NCI-H226 (cell line): ENCODE measurements around the gene REPIN1.
"Not testable (repeated sequence)": the region's sequence is repeated elsewhere in the genome, so short reads cannot be mapped to it uniquely, and the experiment has no call there.

Experiments used
- DNase-seq: peaks from one replicate; pipeline ENCODE4 v3.0.0-alpha.2; 2015

Gene REPIN1

GRCh38 chr7:150377635-150378034 is 9.0 kb downstream of the REPIN1 start:
- DNase-seq, result no peak

- peak; percentile 90 for DNase-seq
Observed at GRCh38 chr7:150378115-150378852, 9.7 kb downstream of the REPIN1 start.

- peak; percentile 97 for DNase-seq
Observed at GRCh38 chr7:150378853-150379440, 10.3 kb downstream of the REPIN1 start, which contains the start of gene ZNF775. Gene ZNF775, plus strand, starts transcription at chr7:150379330. Its CDS starts 9,141 bp downstream, at chr7:150388471.

DNA sequence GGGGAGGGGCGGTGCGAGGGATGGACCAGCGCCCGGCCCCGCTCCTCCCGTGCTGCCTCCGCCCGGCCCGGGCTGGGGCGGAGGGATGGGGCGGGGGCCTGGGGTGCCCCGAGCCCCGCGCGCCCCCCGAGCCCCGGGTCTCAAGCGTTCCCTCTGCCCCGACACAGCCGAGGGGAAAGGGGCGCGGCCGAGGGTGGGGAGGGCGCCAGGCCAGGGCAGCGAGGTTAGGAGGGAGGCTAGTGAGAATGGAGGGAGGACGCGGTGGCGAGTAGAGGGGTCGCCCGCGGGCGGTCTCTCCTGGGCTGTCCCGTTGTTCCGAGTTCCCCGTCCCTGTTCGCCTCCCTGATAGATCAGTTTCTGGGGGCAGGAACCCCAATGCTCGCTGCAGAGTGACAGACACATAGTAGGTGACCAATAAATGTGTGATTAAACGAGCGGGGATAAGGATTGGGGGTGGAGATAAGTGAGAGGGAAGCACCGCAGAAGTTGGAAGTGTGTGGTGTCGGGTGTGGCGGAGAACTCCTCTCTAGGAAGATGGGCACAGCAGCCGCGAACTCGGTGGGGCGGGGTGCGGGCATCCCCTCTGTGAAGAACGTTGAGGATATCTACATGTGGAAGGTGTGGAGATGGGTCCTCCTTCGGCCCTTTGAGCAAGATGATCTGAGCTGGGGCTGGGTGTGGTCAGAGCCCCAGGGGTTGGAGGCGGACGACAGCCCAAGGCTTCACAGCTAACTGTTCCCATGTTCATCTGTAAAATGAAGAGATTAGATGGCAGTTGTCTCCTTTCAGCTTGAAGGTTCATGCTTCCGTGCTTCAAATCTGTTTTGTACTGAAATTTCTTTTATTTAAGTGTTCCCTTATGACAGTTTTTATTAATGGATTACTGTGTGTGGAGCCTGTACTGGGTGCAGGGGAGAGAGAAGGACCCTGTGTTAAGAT is 11.1 kb downstream of the REPIN1 start:
- no peak for DNase-seq

DNA sequence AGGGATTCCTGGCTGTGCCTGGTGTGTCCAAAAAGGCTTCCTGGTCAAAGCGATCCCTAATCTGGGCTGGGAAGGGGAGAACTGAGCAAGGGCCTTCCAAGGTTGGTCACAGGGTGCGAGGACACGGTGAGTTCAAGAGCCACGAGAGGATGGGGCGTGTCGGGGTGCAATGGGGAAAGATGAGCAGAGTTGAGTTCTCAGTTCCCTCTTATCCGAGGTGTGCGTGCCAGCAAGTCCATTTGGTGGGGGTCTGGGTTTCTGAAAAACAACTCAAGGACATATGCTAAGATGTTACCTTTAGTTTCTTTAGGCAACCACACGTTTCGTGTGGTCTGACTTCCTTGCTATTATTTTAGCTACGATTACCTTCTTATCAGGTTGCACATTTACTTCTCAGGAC is 11.8 kb downstream of the REPIN1 start:
- DNase-seq, result no peak

- DNase-seq, result no peak
Observed at GRCh38 chr7:150381096-150381495, 12.5 kb downstream of the REPIN1 start.

- DNase-seq, result no peak
Observed at GRCh38 chr7:150381785-150382122, 13.1 kb downstream of the REPIN1 start.

DNA sequence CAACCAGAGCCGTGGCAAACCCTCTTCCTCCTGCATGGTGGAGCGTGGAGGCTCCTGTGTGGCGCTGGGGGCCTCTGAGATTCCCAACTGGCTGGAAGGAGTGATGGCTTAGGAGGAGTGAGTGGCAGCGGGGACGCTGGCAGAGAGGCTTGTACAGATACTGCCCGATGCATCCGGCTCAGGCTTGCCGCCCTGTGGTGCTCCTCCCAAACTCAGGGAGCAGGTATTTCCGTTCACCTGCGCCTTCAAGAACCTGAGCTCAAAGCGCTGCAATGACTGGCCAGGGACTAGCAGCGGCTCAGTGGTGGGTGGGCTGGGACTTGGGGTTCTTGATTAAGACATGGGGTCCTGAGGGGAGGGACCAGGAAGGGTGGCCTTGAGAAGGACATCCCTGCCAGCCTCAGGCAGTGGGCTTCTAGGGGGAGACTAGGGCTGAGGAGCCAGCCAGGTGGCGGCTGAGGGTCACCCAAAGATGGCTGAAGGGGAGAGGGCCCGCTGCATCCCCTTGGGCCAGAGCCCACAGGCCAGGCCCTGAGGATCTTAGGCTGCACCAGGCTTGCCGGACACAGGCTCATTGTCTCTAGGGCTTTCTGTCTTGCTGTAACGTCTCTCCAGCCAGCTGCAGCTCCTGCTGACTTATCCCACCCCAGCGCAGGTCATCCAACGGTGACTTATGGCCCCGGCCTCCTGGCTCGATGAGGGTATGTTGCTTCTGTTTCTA is 13.7 kb downstream of the REPIN1 start:
- DNase-seq, result no peak

DNA sequence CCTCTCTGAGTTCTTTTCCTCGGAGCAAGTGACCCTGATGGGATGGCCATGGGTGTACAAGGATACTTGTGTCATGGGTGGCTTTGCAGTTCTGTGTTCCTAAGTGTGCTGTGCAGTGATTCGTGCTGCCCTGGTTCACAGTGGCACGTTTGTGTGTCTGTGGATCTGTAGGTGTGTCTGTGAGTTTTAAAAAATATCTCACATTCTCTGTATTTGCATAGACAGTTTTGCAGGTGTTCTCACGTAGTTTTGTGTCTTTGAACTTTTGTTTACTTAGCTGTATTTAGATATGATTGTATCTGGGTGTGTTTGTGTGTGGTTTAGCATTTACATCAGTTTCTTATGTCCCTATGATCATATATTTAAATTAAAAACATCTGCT is 14.2 kb downstream of the REPIN1 start:
- no peak for DNase-seq

DNA sequence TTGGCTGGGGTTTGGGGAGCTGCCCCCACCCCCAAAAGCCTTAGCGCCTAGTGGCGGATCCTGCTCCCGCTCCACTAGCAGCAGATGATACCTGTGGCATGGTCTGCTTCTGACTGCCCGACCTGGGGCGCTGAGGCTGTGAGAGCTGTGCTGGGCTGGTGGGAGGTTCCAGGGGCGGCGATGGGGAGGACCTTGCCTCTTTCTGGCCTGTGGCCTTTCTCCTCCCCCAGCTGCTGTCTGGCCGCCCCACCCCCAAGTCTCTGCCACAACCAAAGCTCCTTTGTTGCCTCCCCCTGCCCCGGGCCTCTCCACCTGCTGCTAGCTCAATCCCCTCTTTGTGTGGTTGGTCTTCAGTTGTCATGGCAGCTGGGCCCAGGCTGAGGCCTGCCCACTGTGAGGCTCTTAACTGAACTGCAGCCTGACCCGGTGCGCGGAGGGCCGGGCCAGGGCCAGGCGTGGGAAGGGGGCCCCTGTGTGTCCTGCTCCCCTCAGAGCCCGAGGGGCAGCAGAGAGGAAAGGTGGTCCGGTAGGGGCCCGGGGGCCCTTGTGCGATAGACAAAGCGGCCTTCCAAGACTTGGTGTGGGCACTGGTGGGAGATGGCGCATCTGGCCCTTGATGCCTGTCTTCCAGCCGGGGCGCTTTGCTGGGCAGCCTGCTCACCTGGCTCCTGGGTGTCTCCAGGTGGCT is 15.2 kb downstream of the REPIN1 start:
- no peak for DNase-seq

DNA sequence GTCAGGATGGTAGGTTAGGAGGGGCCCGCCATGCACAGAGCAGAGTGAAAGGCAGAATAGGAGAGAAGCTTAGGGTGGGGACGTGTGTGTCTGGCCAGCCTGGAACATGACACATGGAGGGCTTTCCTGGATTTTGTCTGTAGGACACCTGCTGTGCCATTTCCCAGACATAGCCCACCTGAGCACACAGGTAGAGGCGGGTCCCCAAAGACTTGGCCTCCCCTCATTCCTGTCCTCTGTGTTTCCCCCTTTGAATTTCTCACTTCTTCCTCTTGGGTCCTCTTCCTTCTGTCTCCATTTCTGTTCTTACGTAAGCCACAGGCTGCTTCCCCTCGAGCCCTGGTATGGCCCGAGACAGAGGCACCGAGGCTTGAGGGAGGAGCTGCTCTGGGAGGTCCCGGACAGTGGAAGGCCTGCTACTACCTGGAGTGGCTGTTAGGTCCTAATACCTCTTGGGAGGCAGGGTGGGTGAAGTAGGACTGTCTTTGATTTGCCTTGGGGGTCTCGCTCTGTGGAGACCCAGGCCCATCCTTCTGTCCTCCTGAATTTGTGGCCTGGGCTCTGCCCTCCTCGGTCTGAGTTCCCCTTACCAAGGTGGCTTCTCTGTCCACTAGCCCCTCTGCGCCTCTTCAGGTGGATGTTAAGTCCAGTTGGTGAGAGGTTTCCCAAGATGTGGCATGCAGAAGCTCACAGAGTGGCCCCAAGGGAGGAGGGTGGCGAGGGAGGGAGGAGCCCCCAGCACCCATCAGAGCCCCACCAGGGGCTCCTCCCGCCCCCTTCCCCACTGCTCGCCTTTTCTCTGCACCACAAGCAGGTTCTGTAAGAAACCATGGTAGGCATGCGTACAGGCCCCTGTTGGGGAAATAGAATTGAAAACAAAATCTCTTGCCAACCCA is 16.0 kb downstream of the REPIN1 start:
- DNase-seq, result no peak

DNA sequence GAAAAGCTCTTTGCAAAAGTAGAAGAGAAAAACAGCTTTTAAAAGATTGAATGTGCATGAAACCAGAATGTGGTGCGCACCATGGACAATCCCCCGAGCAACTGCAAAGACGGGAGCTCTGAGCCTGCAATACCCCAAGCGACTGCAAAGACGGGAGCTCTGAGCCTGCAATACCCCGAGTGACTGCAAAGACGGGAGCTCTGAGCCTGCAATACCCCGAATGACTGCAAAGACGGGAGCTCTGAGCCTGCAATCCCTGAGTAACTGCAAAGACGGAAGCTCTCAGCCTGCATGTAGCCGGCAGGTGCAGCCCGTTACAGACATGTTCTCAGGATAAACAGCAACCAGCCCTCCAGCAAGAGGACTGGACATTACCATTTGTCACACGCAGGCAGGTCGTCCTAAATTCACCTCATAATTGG is 16.7 kb downstream of the REPIN1 start:
- no peak for DNase-seq

DNA sequence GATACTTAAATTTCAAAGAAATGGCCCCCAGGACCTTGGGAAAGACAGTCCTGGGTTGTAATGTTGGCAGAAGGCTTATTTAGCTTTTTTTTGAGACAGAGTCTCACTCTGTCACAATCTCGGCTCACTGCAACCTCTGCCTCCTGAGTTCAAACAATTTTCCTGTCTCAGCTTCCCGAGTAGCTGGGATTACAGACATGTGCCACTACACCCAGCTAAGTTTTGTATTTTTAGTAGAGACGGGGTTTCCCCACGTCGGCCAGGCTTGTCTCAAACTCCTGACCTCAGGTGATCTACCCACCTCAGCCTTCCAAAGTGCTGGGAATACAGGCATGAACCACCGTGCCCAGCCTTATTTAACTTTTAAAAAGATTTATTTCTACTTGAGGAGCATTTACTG is 17.3 kb downstream of the REPIN1 start:
- DNase-seq, result not testable (repeated sequence)

- DNase-seq, result no peak
Observed at GRCh38 chr7:150388306-150388705, 19.7 kb downstream of the REPIN1 start.

DNA sequence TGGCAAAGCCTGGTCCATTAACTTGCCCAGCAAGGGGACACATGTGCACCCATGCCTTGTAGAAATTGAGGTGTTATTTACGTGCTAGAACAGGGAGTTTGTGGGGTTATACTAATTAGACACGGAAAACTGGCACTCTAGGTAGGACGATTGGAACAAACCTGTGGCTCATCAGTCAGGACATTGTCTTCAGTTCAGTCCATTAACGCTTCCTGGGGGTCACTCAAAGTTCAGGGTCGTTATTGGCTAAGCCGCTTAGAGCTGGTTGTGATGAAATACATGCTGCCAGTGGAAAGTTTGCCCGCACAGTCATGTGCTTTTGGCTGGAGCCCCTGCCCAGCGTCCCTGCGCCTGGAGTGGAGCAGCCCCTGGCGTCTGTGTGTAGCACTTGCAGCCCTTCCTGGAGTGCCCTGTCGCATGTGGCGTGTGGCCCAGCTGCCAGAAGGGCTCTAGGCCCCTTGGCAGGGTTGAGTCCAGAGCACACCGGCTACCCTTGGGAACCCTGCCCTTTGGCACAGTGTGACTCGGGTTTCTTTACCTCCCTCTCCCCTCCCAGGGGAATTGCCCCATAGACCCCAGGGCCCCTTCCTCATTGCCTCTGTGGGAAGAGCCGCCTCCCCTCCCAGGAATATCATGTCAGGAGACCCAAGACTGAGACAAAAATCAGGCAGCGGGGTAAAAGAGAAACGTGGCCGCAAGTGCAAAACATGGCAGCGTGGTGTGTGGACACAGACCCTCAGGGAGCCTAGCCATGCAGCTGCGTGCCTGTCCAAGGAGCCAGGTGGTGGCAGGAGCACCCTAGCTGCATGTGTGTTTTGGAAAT is 20.3 kb downstream of the REPIN1 start:
- no peak for DNase-seq

- DNase-seq, result no peak
Observed at GRCh38 chr7:150389532-150389816, 20.9 kb downstream of the REPIN1 start.

GRCh38 chr7:150390205-150390604 is 21.6 kb downstream of the REPIN1 start:
- DNase-seq, result no peak

- no peak for DNase-seq
Observed at GRCh38 chr7:150393325-150393724, 24.7 kb downstream of the REPIN1 start.

- DNase-seq, result no peak
Observed at GRCh38 chr7:150396426-150396825, 27.8 kb downstream of the REPIN1 start.

DNA sequence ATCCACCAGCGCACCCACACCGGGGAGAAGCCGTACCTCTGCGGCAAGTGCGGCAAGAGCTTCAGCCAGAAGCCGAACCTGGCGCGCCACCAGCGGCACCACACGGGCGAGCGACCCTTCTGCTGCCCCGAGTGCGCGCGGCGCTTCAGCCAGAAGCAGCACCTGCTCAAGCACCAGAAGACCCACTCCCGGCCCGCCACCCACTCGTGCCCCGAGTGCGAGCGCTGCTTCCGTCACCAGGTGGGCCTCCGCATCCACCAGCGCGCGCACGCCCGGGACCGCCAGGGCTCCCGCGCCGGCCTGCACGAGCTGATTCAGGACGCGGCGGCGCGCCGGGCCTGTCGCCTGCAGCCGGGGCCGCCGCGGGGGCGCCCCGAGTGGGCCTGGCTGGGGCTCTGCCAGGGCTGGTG is 28.2 kb downstream of the REPIN1 start:
- no peak for DNase-seq
